ENCODE data around the gene DAPK2. TPM values are rescaled to one million over a fixed set of nuclear protein-coding genes. Genes with fewer than 3 reads are reported as not detected.

DAPK2 gene
- total and polyA plus RNA-seq, 12 donors, result 20.8 to 62.6 (median 38.5) TPM

DNA sequence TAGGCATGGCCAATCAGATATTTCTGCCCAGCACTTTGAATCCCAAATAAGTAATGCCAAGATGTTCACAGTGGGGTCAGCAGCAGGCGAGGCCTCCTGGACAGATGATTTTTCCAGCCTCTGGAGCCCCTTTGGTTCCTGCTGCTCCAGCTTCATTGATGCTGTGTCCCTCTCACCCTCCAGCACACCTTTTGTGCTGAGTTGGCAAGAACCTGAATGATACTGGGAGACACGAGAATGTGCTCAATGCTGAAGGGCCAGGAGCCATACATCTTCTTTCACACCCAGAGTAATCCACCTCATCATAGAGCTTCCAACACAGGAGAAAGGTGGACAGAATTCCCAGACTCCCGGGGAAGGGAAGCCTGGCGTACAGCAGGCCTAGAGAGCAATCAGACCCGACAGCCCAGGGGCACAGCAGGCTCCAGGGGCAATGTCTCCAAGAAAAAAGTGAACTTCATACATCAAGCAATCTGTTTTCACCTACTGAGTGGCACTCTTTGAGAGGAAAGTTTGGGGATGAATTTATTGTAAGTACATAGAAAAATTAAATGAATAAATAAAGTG lies 6.7 kb upstream of the DAPK2 start:
- intact Hi-C loops (cut with DNase I), result no loop called here
- WGBS, 2 donors, result 96 to 99% methylated on average over 5 of the region's 5 CpGs
- no peaks in the 10 kb centered on the region for H3K9me3 ChIP-seq
- H3K27ac ChIP-seq, result no peak overlapping the region
- H3K36me3 ChIP-seq, result no peaks in the 10 kb centered on the region
- H3K4me1 ChIP-seq, result peaks cover 0 to 30% (median 0%) of the 10 kb centered on the region in 9 donors
- ATAC-seq (no peak), DNase-seq (no peak)
- TF ChIP-seq, protein P1, sequence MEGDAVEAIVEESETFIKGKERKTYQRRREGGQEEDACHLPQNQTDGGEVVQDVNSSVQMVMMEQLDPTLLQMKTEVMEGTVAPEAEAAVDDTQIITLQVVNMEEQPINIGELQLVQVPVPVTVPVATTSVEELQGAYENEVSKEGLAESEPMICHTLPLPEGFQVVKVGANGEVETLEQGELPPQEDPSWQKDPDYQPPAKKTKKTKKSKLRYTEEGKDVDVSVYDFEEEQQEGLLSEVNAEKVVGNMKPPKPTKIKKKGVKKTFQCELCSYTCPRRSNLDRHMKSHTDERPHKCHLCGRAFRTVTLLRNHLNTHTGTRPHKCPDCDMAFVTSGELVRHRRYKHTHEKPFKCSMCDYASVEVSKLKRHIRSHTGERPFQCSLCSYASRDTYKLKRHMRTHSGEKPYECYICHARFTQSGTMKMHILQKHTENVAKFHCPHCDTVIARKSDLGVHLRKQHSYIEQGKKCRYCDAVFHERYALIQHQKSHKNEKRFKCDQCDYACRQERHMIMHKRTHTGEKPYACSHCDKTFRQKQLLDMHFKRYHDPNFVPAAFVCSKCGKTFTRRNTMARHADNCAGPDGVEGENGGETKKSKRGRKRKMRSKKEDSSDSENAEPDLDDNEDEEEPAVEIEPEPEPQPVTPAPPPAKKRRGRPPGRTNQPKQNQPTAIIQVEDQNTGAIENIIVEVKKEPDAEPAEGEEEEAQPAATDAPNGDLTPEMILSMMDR (IDR thresholded peaks at IDR 0.05), result no peak
- no peak overlapping the region for H3K4me3 ChIP-seq
- no peaks in the 10 kb centered on the region for H3K27me3 ChIP-seq

DNA sequence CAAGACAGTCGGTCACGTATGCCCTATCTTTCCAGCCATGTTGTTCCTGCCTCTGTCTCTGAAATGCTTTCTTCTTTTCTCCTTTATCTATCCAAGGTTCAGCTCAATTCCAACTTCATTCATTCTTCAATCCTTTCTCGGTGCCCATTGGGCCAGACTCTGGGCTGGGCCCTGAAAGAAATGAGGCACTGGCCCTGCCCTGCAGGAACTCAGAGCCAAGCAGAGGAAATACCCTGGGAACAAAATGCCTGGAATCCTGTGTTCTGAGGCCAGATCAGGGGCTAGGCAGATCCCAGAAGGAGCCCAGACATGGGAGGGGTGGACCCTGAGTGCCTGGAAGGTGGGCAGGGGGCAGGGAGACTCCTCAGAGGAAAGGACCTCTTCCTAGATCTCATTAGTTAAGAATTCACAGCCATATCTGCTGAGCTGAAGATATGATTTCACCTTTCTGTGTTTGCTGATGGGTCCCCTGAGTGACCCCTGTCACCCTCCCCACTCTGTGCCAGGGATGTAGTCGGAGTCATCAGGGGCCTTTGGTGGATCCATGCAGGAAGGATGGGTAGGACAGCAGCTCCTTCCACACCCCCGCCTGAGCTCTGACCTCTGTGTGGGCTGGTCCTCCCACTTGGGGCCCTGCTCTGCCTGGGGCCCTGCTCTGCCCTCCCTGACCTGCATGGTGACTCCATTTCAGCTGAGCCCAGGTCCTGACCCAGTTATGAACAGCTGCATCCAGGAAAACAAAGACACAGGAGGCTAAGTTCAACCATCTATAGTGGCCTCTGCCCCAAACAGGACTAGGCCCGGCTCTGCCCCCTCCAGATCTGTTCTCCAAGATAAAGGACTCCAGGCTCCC lies 5.3 kb upstream of the DAPK2 start:
- ATAC-seq, result peak in 1 of 8 donors; percentile 12
- TF ChIP-seq, protein P1 (IDR thresholded peaks at IDR 0.05), result no peak
- no peaks in the 10 kb centered on the region for H3K9me3 ChIP-seq
- H3K36me3 ChIP-seq, result no peaks in the 10 kb centered on the region
- DNase-seq, result no peak
- H3K27me3 ChIP-seq, result no peaks in the 10 kb centered on the region
- intact Hi-C loops (cut with DNase I), result no loop called here
- no peak overlapping the region for H3K27ac ChIP-seq
- H3K4me1 ChIP-seq, result peaks cover 2 to 42% (median 7%) of the 10 kb centered on the region in 9 donors
- 77 to 79% methylated on average over 6 of the region's 6 CpGs for WGBS, 2 donors
- no peak overlapping the region for H3K4me3 ChIP-seq

DNA sequence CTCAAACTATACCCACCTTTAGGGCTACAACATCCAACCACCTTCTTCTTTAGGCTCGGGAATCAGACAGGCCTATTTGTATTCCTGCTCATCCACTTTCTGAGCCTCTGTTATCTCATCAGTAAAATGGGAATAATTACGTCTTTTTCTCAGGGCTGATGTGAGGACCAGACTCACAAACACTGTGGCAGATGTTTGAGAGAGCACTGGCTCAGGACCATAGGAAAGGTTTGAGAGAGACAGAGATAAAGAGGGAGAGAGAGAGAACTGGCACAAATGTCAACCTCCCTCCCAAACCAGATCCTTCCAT lies 4.8 kb upstream of the DAPK2 start:
- Histone ChIP-seq H3K27me3 (no peaks in the 10 kb centered on the region), H3K27ac (no peak overlapping the region), H3K36me3 (no peaks in the 10 kb centered on the region), H3K4me3 (no peak overlapping the region), H3K9me3 (no peaks in the 10 kb centered on the region), H3K4me1 (peaks cover 2 to 44% (median 9%) of the 10 kb centered on the region in 9 donors)
- ATAC-seq (no peak), DNase-seq (no peak)
- 98 to 100% methylated on average over 2 of the region's 2 CpGs for WGBS, 2 donors
- intact Hi-C loops (cut with DNase I), result no loop called here
- TF ChIP-seq, protein P1 (IDR thresholded peaks at IDR 0.05), result no peak

DNA sequence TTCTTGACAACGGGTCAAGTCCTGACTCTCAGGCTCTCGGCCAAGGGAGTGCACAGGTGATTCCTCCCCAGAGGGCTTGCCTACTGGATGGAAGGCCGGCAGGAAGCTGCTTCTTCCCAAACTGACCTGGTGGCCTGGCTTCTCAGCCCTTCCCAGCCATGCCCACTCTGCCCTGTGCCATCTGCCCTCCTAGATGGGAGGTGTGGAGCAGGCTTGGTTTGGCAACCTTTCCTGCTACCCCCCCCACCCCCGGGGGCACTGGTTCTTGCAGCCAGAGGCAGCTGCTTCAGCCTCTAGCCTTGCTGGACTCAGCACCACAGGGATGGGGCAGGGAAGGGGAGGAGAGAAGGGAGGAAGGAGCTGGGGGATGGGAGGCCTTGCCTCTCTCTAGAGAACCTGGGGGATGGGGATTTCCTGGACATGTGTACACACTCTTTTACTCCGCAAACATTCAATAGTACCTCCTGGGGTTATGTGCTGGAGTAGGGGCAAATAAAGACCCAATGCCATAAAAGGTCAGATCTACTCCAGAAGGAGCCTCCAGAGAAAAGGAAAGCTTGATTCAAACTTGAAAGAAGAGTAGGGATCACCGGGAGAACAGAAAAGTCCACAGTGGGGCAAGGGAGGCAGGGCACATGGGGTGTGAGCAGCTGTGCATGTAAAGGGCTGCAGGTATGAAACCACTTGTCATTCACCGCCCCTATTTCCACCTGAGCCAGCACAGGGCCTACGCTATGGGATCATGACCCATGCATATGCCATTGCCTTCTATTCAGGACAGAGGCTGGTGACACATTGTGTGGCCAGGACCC lies 4.2 kb upstream of the DAPK2 start:
- Histone ChIP-seq H3K36me3 (no peaks in the 10 kb centered on the region), H3K27me3 (peaks cover 0 to 5% (median 0%) of the 10 kb centered on the region in 7 donors), H3K4me1 (peaks cover 2 to 48% (median 13%) of the 10 kb centered on the region in 9 donors), H3K4me3 (no peak overlapping the region), H3K27ac (no peak overlapping the region), H3K9me3 (no peaks in the 10 kb centered on the region)
- no peak for DNase-seq
- no peak for ATAC-seq
- 63 to 66% methylated on average over 8 of the region's 8 CpGs for WGBS, 2 donors
- TF ChIP-seq, protein P1 (IDR thresholded peaks at IDR 0.05), result no peak
- intact Hi-C loops (cut with DNase I), result no loop called here
